Muscle of back (tissue), 11 donors: ENCODE data around the gene EFCAB8. TPM values are rescaled to one million over a fixed set of nuclear protein-coding genes. Genes with fewer than 3 reads are reported as not detected.
A peak's percentile ranks its signal among the peaks of the same experiment; 100 is the strongest.

Source experiments
- DNase-seq, 3 donors: peaks; one replicate each; pipeline versions ENCODE4 v3.0.0 to v3.0.0-alpha.2; 2013
- polyA plus RNA-seq, 10 donors: library from polyadenylated mRNA; unstranded; fragments of 120-200 nt; gene quantifications; one replicate each; pipeline ENCODE4 v1.2.1, GENCODE V29; 2013; ENCODE audit not compliant: insufficient read length in 10 of 10

Gene EFCAB8
- polyA plus RNA-seq, 10 donors: 0.08 to 0.30 (median 0.14) TPM; not detected in 2

GRCh38 chr20:32986331-32986966 lies 127.7 kb downstream of the EFCAB8 start:
- no peak for DNase-seq

- DNase-seq: no peak
These were observed 128.5 kb downstream of the EFCAB8 start for GRCh38 chr20:32987044-32987825.

- DNase-seq: no peak
These were observed 129.3 kb downstream of the EFCAB8 start for GRCh38 chr20:32988008-32988407.

DNA sequence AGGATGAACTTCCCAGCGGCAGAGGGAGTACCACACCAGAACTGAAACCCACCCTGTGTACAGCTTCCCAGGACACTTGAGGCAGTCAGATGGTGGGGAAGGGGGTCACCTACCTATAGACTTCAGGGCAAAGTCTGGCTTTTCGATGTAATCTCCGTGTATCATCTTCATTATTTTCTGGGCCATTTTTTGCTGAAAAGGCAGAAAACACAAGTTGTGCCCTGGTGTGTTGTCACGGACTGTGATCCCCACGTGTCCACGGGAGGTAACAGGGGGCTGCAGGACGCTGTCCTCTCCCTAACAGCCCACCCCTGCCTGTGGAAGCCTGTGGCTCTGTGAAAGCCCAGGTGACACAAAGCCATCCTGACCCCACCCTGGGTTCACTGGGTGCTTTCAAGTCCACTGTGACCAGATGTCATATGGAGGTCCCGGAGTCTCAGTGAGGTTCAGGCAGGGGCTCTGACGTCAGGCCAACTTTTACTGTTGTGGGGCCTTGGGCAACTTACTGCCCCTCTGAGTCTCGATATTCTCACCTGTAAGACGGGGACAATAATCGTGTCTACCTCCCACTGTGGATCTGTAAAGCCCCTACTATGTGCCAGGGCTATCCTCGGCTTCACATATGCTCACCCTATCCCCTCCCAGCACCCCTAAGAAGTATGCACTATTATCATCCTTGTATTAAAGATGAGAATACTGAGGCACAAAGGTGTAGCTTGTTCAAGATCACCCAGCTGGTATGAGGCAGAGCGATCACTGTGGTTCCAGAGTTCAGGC lies 131.0 kb downstream of the EFCAB8 start:
- no peak for DNase-seq

DNA sequence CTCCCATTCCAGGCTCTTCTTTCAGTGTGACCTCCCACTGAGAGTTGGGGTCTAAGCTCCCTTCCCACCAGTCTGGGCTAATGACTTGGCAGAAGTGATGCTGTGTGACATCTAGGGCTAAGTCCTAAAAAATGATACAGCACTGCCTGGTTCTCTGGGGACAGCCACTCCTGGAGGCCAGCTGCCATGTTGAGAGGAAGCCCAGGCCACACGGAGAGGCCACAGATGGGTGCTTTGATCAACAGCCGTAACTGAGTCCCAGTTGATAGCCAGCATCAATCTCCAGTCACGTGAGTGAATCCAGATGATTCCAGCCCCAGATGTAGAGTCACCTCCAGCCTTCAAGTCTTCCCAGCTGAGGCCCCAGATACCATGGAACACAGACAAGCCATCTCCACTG lies 131.7 kb downstream of the EFCAB8 start:
- no peak for DNase-seq

GRCh38 chr20:32991383-32991782 lies 132.7 kb downstream of the EFCAB8 start:
- no peak for DNase-seq

DNA sequence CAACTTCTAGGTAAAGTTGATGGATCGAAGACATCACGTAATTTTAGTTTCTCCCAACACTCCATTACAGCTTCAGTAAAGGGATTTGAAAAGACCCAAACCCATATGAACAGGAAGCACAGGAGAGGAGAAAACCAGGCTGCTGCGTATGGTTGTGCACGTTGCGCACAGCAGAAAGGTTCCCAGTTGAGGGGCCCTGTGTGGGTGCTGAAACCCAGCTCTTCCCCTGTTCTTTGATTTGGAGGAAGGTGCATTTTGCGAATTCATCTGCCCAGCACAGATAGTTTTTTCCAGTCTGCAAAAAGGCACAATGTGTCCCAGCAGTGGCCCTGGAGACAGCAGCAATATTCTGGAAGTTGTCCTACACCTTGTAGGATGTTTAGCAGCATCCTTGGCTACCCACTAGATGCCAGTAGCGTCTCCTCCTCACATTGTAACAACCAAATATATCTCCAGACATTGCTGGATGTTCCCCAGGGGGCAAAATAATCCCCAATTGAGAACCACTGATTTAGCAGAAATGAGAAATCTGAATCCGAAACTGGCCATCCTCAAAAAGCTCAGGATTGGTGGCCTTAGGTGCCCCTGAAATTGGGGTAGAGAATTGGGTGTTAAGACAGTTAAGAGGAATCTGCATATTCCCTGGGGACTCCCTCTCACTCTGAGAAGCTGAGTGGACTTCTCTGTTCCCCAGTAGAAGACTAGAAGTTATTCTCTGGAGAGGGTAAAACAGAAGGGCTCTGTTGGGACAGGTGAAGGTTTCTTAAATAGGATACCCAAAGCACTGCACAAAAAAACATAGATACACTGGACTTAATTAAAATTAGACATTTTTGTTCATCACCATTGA lies 133.3 kb downstream of the EFCAB8 start:
- DNase-seq: no peak

- DNase-seq: no peak
These were observed 134.8 kb downstream of the EFCAB8 start for GRCh38 chr20:32993496-32994050.

- DNase-seq: no peak
These were observed 137.1 kb downstream of the EFCAB8 start for GRCh38 chr20:32995802-32996201.

DNA sequence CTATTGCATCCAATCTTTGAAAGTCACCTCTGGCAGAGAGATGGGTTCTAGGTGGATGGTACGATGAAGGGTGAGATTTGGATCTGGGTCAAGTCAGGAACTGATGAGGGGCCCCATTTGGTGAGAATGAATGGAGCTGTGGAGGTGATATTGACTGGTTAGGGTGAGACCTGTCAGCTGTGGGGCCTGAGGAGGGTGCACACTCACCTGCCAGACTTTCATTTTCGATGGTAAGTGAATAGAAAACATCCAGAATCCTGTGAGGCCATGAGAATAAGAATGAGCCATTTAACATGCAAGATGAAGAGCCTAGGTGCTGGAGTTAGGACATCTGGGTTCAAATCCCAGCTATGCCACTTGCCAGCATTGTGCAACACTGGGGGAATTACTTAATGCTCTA lies 138.7 kb downstream of the EFCAB8 start:
- no peak for DNase-seq

- DNase-seq: peak in 2 of 3 donors; percentile 9 to 25
These were observed 141.0 kb downstream of the EFCAB8 start for GRCh38 chr20:32999603-33000250.

DNA sequence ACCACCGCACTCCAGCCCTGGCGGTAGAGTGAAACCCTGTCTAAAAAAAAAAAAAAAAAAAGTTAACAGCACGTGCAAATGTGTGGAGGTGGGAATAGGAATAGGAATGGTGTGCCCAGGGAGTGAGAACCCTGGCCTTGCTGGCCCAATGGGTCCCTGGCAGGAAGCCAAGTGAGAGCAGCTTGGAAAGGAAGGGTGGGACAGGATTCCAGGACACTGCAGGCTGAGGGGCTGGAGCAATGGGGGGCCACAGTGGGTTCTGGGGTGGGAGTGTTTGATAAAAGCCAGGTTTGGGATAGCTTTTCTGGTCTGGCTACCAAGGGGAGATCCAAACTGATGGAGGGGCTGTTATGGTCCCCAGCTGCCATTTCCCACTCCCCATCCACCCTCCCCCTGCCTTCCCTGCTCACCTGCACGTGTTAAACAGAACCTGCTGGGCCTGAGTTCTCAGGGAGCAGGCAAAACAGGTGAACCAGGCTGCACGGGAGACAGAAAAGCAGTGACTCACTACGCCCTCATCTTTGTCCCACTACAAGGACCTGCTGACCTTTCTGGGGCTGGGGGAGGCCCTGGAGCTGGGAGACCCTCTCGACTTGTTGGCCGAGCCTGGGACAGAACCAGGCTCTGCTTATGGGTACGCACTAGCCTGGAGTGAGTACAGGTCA lies 142.2 kb downstream of the EFCAB8 start:
- DNase-seq: no peak

DNA sequence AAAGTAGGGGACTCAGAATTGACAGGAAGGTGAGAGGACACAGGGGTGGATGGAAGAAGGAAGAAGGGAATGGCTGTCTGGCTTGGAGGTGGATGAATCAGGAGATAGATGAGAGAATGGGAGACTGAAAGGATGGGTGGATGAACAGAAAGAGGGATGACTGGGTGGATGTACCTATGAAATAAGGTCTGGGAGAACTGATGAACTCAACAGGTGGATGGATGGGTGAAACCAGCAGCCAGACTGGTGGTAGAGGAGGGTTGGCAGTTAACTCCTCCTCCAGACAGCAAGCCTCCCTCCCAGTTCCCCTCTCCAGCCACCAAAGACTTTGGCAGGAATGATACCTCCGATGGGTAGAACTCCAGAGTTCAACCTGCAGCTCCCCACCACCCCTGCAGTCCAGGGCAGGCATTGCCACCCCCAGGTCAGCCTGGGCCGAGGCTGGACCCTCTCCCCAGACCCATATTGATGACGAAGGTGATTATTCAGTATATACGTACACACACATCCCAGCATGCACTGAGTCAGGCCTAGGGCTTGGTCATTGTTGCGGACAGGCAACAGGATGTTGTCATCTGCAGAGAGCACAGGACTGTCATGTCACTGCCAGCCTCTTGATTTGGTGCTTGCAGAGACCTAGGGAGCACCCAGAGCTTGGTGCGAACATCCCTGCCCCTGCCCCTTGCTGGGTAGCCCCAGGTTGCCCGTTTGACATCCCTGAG lies 143.5 kb downstream of the EFCAB8 start:
- DNase-seq: no peak

DNA sequence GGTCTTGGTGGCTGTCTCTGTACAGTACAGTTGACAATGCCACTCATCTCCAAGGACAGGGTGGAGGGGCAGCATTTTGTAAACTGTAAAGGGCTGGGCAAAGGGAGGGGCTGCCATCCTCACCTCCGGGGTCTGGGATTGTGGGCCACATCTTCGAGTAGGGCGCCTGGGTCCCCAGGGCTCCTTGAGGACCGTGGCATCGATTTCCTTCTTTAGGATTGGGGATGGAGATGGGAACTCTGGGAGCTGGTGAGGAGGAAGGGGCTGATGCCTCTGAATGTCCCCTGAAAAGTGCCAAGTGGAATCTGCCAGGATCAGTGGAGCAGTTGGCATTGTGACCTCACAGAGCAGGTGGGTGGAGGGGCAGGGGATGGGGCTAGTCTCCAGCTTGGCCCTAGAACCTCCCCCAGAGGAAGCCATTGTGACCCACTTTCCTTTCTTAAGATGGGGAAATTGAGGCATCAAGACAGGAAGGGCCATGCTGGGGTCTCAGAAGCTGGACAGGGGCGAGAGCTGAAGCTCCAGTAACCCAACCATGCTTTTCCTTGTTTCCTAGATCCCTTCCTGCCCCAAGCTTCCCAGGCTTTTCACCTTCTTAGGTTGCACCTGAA lies 145.5 kb downstream of the EFCAB8 start, which contains the start of gene SUN5:
Gene SUN5 (minus strand): TSS at position 293 of the 611 bp plus-strand sequence. CDS start 93 bp downstream, at position 200.
- DNase-seq: no peak

DNA sequence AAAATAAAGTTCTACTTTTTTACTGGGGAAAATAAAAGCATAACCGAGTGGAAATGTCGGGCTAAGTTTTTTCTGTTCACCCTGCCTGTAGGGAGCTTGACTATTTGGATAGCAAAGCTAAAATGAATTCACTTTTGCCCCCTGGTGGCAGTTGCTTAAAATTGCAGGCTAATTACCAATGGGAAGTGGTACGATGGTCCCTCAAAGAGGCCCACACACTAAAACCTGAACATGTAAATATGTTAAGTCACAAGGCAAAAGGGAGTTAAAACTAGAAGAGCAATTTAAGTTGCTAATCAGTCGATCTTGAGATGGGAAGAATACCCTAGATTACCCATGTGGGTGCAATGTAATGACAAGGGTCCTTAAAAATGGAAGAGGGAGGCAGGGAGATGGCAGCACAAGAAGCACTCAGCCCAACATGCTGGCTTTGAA lies 146.4 kb downstream of the EFCAB8 start:
- DNase-seq: no peak

GRCh38 chr20:33005908-33006775 lies 147.4 kb downstream of the EFCAB8 start:
- no peak for DNase-seq

GRCh38 chr20:33006776-33007375 lies 148.2 kb downstream of the EFCAB8 start:
- DNase-seq: no peak
